Adrenal gland (tissue), 12 donors: ENCODE measurements around the gene LPIN2. TPM values are rescaled to one million over a fixed set of nuclear protein-coding genes. Genes with fewer than 3 reads are reported as not detected.

Experiments
- DNase-seq, 7 donors: peaks; one replicate each; pipeline ENCODE4 v3.0.0-alpha.2; 2019 to 2020
- H3K27ac ChIP-seq, 5 donors: fragments of 200-600 bp; sonication (generic) in 4 of 5; 1 replicate in 3 of 5; 2 replicates in 2 of 5; pipeline versions ENCODE4 v1.5.1 to v1.8.0; 2016 to 2020; ENCODE audit warnings: mild to moderate bottlenecking in 1 of 5
- H3K27me3 ChIP-seq: fragments of 200-600 bp; 2 replicates; pipeline ENCODE4 v1.8.0; 2021
- H3K36me3 ChIP-seq, 2 donors: fragments of 200-600 bp; replicated peaks in 1 of 2; 1 replicate in 1 of 2; 2 replicates in 1 of 2; pipeline versions ENCODE4 v1.5.1 to v1.8.0; 2018 to 2022
- H3K4me1 ChIP-seq, 2 donors: fragments of 200-600 bp; replicated peaks in 1 of 2; 1 replicate in 1 of 2; 2 replicates in 1 of 2; pipeline versions ENCODE4 v1.5.1 to v1.8.0; 2018 to 2021
- H3K4me3 ChIP-seq, 4 donors: fragments of 200-600 bp; sonication (generic) in 3 of 4; one replicate each; pipeline ENCODE4 v1.5.1; 2016 to 2018
- H3K9me3 ChIP-seq, 3 donors: fragments of 200-600 bp; sonication (generic) in 1 of 3; replicated peaks in 1 of 3; 1 replicate in 2 of 3; 2 replicates in 1 of 3; pipeline versions ENCODE4 v1.5.1 to v1.8.0; 2016 to 2021
- CTCF ChIP-seq, 6 experiments: fragments of 450-650 bp in 4 of 6; fragments of 200-600 bp in 2 of 6; sonication (generic) in 1 of 6; IDR thresholded peaks; 1 replicate in 5 of 6; 2 replicates in 1 of 6; pipeline versions ENCODE4 v1.5.1 to v1.8.0; 2016 to 2021; ENCODE audit warnings: antibody characterized with exemption in 6 of 6, mild to moderate bottlenecking in 2 of 6, moderate library complexity in 1 of 6
- POLR2A ChIP-seq, 2 donors: fragments of 450-650 bp; IDR thresholded peaks; one replicate each; pipeline ENCODE4 v1.6.1; 2017; ENCODE audit warnings: antibody characterized with exemption in 2 of 2, mild to moderate bottlenecking in 2 of 2, moderate library complexity in 1 of 2
- WGBS, 4 donors: extraction: QIAGEN DNeasy Blood & Tissue Kit in 2 of 4; methylation state at CpG; one replicate each; pipeline versions ENCODE4 v1.1.5 to v1.1.7; 2013 to 2017; 5-methylcytosine and 5-hydroxymethylcytosine counted together
- intact Hi-C, 2 donors: fragments of 100-400 bp; cut with DNase I; formaldehyde crosslinking; loops; one replicate each; pipeline versions ENCODE4 v1.14.1 to v1.15.0; 2022 to 2023
- polyA plus RNA-seq, 3 donors: library from polyadenylated mRNA; stranded (reverse); fragments of 200-250 nt in 2 of 3; fragments of 350-450 nt in 1 of 3; fragmentation: Illumina TruSeq in 1 of 3; extraction: RNeasy Lipid Tissue Mini Kit (QIAGEN cat#74804) in 1 of 3; gene quantifications; one replicate each; pipeline ENCODE4 v1.2.3, GENCODE V29; 2013 to 2014
- total RNA-seq, 9 donors: library from RNA; depleted of rRNA in 4 of 9; stranded (reverse); fragments of >200 nt in 4 of 9; fragments of 120-200 nt in 1 of 9; fragmentation: NEBNext Ultra II Directional in 1 of 9; extraction: Animal tissue kit (Norgen Biotek cat#: 25700) in 1 of 9; gene quantifications; one replicate each; pipeline versions ENCODE4 v1.1.0 to v1.2.4, GENCODE V29; 2013 to 2023
- donor health status: healthy with polysubstance abuse.
- donor health status: Bipolar disorder and iron deficiency.
- donor health status: DM: yes; HTN: yes; CAD: no.
- donor health status: DM: no; HTN: no; CAD: no.
- donor health status: DM: no; HTN: no; CAD: no.
- donor health status: DM: yes; HTN: yes; CAD: no.

The LPIN2 gene
- total and polyA plus RNA-seq, 12 donors, result 5.2 to 48.6 (median 27.3) TPM

DNA sequence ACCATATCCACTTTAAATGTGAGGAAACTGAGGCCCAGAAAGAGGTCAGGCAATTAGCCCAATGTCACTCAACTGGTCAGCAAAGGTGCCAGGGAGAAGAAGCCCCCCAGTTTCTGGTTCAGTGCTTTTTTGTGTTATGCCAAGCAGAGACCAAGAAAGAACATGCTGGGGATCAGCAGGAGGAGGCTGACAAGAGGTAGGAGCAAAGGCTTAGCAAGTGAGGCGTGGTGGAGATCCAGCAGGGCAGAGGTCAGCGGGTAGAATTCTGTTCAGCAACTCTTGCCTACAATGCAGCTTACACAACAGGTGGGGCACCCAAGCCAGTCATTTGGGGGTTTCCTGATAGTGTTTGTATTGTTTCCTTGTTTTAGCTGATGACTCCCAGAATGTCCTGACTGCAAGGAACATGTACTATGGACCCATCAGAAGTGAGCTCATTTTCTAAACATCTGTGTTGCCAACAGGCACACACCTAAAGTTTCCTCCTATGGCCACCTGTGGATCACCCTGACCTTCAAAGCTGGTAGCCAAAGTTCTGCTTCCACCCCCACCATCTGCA lies 28.2 kb downstream of the LPIN2 start:
- TF ChIP-seq CTCF (IDR thresholded peaks at IDR 0.05) (no peak), POLR2A (IDR thresholded peaks at IDR 0.05) (no peak)
- intact Hi-C loops, result no loop called here
- Histone ChIP-seq H3K36me3 (no peaks in the 10 kb centered on the region), H3K4me1 (peaks cover 15 to 42% of the 10 kb centered on the region in 2 donors), H3K27me3 (no peaks in the 10 kb centered on the region), H3K4me3 (no peak overlapping the region), H3K27ac (no peak overlapping the region), H3K9me3 (no peaks in the 10 kb centered on the region)
- no peak for DNase-seq
- WGBS, 4 donors, result 81 to 100% (median 89%) methylated on average over 2 of the region's 2 CpGs

DNA sequence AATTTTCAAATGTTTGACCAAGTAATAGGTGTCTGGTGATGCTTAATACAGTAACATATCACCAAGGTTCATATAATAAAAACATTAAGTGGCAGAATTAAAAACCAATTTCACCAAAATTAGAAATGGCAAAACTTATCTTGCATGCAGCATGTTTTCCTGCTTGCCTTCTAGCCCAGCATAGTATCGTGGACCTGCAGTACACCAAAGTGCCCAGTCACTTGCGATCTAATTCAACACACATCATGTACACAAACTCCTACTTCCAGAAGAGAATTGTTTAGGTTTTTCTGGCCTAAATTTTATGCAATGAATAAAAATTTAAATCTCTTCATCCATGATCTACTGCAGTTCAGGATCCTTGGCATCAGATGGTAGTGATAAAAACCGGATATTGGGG lies 28.9 kb downstream of the LPIN2 start:
- no peaks in the 10 kb centered on the region for H3K9me3 ChIP-seq
- H3K36me3 ChIP-seq, result no peaks in the 10 kb centered on the region
- H3K4me3 ChIP-seq, result no peak overlapping the region
- H3K27me3 ChIP-seq, result no peaks in the 10 kb centered on the region
- no peak overlapping the region for H3K27ac ChIP-seq
- no peak for DNase-seq
- H3K4me1 ChIP-seq, result peaks cover 22 to 49% of the 10 kb centered on the region in 2 donors
- WGBS, 4 donors, result 77 to 96% (median 93%) methylated on average over 3 of the region's 3 CpGs
- intact Hi-C loops, result no loop called here
- no peak for TF ChIP-seq POLR2A (IDR thresholded peaks at IDR 0.05)
- no peak for TF ChIP-seq CTCF (IDR thresholded peaks at IDR 0.05)

GRCh38 chr18:2983296-2983695 lies 29.6 kb downstream of the LPIN2 start:
- intact Hi-C loops, result no loop called here
- DNase-seq, result no peak
- H3K27me3 ChIP-seq, result no peaks in the 10 kb centered on the region
- peaks cover 26 to 57% of the 10 kb centered on the region in 2 donors for H3K4me1 ChIP-seq
- no peak for TF ChIP-seq POLR2A (IDR thresholded peaks at IDR 0.05)
- H3K4me3 ChIP-seq, result no peak overlapping the region
- 63 to 81% (median 72%) methylated on average over 2 of the region's 2 CpGs for WGBS, 4 donors
- no peaks in the 10 kb centered on the region for H3K9me3 ChIP-seq
- no peaks in the 10 kb centered on the region for H3K36me3 ChIP-seq
- peak overlapping the region in 1 of 5 donors; percentile 41 for H3K27ac ChIP-seq

- no peaks in the 10 kb centered on the region for H3K36me3 ChIP-seq
- H3K4me3 ChIP-seq, result no peak overlapping the region
- intact Hi-C loops, result no loop called here
- H3K4me1 ChIP-seq, result peaks cover 32 to 63% of the 10 kb centered on the region in 2 donors
- H3K27ac ChIP-seq, result peak overlapping the region in 2 of 5 donors; percentile 41
- H3K9me3 ChIP-seq, result no peaks in the 10 kb centered on the region
- WGBS, 4 donors, result 68 to 79% (median 75%) methylated on average over 2 of the region's 2 CpGs
- TF ChIP-seq POLR2A (IDR thresholded peaks at IDR 0.05) (no peak), CTCF (IDR thresholded peaks at IDR 0.05) (no peak)
- no peaks in the 10 kb centered on the region for H3K27me3 ChIP-seq
- no peak for DNase-seq
Observed at GRCh38 chr18:2982452-2983269, 30.3 kb downstream of the LPIN2 start.
